GM04503 (cell line): ENCODE results near the gene FZR1.

Experiments
- DNase-seq: peaks from one replicate; pipeline ENCODE4 v3.0.0-alpha.2; 2012; ENCODE audit warnings: low read depth

FZR1 gene

GRCh38 chr19:3505598-3506383, at the start of gene FZR1:
Gene FZR1, plus strand, starts transcription at chr19:3506311. Its CDS starts 16,679 bp downstream, at chr19:3522990.
- DNase-seq = peak; percentile 88

- DNase-seq = no peak
Measured at GRCh38 chr19:3456925-3457527, 49.1 kb upstream of the FZR1 start.

GRCh38 chr19:3457528-3458228, 48.4 kb upstream of the FZR1 start:
- no peak for DNase-seq

GRCh38 chr19:3458229-3459088, 47.7 kb upstream of the FZR1 start:
- no peak for DNase-seq

- peak; percentile 46 for DNase-seq
Measured at GRCh38 chr19:3459089-3459881, 46.8 kb upstream of the FZR1 start.

GRCh38 chr19:3459965-3460582, 46.0 kb upstream of the FZR1 start:
- no peak for DNase-seq

GRCh38 chr19:3462991-3463713, 43.0 kb upstream of the FZR1 start:
- no peak for DNase-seq

- no peak for DNase-seq
Measured at GRCh38 chr19:3463714-3464586, 42.2 kb upstream of the FZR1 start.

- no peak for DNase-seq
Measured at GRCh38 chr19:3464587-3465235, 41.4 kb upstream of the FZR1 start.

GRCh38 chr19:3465552-3465951, 40.6 kb upstream of the FZR1 start:
- DNase-seq = no peak

GRCh38 chr19:3466635-3467034, 39.5 kb upstream of the FZR1 start:
- DNase-seq = no peak

GRCh38 chr19:3467437-3468198, 38.5 kb upstream of the FZR1 start:
- DNase-seq = no peak

- no peak for DNase-seq
Measured at GRCh38 chr19:3468211-3468610, 37.9 kb upstream of the FZR1 start.

GRCh38 chr19:3469638-3470499, 36.2 kb upstream of the FZR1 start:
- DNase-seq = no peak

- no peak for DNase-seq
Measured at GRCh38 chr19:3470500-3471128, 35.5 kb upstream of the FZR1 start.

GRCh38 chr19:3471954-3472655, 34.0 kb upstream of the FZR1 start:
- DNase-seq = no peak
